ENCODE data around the gene CNN1. TPM values are rescaled to one million over a fixed set of nuclear protein-coding genes. Genes with fewer than 3 reads are reported as not detected.

The CNN1 gene
- total and polyA plus RNA-seq, 9 of the 15 experiments (the other 6 are each of a cell fraction or from before 2014, with no cell fraction given) = 0.23 to 10.6 (median 5.2) TPM

DNA sequence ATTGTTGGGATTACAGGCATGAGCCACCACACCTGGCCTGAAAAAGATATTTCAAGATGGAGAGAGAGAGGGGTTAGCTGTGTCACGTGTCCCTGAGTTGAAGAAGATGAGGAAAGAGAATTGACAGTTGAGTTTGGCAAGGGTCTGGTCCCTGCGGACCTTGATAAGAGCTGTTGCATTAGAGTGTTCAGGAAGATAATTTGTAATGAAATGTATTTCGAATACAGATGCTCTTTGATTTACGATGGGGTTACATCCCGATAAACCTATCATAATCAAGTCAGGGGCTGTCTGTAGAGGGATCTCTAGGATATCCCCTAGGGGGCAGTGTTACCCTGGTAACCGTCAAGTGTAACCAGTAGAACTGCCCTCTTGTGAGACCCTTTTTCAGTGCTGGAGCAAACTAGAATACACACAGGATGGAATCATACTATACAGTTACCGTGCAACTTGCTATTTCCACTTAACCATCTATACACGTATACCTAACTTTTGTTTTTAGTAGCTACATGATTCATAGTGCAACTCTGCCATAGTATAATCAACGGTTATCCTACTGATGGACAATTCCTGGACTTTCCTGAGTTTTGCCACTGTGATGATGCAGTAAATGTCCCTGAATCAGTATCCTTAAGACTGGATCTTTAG, 21.9 kb downstream of the CNN1 start (continued):
- peak; percentile 97 for TF ChIP-seq ARID1B (IDR thresholded peaks at IDR 0.05)
- peak; percentile 86 for TF ChIP-seq POLR2AphosphoS5 (IDR thresholded peaks at IDR 0.05; ENCODE audit: control insufficient read depth, insufficient read depth, low read depth, low read length)
- TF ChIP-seq TRIM24 (IDR thresholded peaks at IDR 0.05) = peak; percentile 81 to 91
- TF ChIP-seq, protein P1, sequence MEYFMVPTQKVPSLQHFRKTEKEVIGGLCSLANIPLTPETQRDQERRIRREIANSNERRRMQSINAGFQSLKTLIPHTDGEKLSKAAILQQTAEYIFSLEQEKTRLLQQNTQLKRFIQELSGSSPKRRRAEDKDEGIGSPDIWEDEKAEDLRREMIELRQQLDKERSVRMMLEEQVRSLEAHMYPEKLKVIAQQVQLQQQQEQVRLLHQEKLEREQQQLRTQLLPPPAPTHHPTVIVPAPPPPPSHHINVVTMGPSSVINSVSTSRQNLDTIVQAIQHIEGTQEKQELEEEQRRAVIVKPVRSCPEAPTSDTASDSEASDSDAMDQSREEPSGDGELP (CRISPR knock-in tag; IDR thresholded peaks at IDR 0.05; ENCODE audit: borderline replicate concordance) = 0 out of 2 replicates have a peak, but pooled peaks have one; percentile 43
- TF ChIP-seq ZNF431 (CRISPR knock-in tag; IDR thresholded peaks at IDR 0.05) = no peak; the same call in 1 of the 2 replicates
- 0 out of 2 replicates have a peak, but pooled peaks have one; percentile 41 for TF ChIP-seq ETV5 (CRISPR knock-in tag; IDR thresholded peaks at IDR 0.05; ENCODE audit: low read depth)
- peak in 1 of 2 experiments; percentile 16; a peak in 2 of 4 replicates for TF ChIP-seq TEAD1 (CRISPR knock-in tag; IDR thresholded peaks at IDR 0.05)
- TF ChIP-seq, protein P2, sequence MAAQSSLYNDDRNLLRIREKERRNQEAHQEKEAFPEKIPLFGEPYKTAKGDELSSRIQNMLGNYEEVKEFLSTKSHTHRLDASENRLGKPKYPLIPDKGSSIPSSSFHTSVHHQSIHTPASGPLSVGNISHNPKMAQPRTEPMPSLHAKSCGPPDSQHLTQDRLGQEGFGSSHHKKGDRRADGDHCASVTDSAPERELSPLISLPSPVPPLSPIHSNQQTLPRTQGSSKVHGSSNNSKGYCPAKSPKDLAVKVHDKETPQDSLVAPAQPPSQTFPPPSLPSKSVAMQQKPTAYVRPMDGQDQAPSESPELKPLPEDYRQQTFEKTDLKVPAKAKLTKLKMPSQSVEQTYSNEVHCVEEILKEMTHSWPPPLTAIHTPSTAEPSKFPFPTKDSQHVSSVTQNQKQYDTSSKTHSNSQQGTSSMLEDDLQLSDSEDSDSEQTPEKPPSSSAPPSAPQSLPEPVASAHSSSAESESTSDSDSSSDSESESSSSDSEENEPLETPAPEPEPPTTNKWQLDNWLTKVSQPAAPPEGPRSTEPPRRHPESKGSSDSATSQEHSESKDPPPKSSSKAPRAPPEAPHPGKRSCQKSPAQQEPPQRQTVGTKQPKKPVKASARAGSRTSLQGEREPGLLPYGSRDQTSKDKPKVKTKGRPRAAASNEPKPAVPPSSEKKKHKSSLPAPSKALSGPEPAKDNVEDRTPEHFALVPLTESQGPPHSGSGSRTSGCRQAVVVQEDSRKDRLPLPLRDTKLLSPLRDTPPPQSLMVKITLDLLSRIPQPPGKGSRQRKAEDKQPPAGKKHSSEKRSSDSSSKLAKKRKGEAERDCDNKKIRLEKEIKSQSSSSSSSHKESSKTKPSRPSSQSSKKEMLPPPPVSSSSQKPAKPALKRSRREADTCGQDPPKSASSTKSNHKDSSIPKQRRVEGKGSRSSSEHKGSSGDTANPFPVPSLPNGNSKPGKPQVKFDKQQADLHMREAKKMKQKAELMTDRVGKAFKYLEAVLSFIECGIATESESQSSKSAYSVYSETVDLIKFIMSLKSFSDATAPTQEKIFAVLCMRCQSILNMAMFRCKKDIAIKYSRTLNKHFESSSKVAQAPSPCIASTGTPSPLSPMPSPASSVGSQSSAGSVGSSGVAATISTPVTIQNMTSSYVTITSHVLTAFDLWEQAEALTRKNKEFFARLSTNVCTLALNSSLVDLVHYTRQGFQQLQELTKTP (IDR thresholded peaks at IDR 0.05; ENCODE audit: low read depth in 1 of 2, partially characterized antibody in 2 of 2) = peak in 1 of 2 experiments; percentile 50
- TF ChIP-seq RUNX1 (IDR thresholded peaks at IDR 0.05; ENCODE audit: low read depth) = no peak
- no peak for TF ChIP-seq PHB2 (IDR thresholded peaks at IDR 0.05; ENCODE audit: low read depth)
- TF ChIP-seq, protein P3, sequence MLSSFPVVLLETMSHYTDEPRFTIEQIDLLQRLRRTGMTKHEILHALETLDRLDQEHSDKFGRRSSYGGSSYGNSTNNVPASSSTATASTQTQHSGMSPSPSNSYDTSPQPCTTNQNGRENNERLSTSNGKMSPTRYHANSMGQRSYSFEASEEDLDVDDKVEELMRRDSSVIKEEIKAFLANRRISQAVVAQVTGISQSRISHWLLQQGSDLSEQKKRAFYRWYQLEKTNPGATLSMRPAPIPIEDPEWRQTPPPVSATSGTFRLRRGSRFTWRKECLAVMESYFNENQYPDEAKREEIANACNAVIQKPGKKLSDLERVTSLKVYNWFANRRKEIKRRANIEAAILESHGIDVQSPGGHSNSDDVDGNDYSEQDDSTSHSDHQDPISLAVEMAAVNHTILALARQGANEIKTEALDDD (IDR thresholded peaks at IDR 0.05) = peak; percentile 84
- peak; percentile 97 for TF ChIP-seq ADNP (tag; IDR thresholded peaks at IDR 0.05)
- TF ChIP-seq, protein P4, sequence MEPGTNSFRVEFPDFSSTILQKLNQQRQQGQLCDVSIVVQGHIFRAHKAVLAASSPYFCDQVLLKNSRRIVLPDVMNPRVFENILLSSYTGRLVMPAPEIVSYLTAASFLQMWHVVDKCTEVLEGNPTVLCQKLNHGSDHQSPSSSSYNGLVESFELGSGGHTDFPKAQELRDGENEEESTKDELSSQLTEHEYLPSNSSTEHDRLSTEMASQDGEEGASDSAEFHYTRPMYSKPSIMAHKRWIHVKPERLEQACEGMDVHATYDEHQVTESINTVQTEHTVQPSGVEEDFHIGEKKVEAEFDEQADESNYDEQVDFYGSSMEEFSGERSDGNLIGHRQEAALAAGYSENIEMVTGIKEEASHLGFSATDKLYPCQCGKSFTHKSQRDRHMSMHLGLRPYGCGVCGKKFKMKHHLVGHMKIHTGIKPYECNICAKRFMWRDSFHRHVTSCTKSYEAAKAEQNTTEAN (CRISPR knock-in tag; IDR thresholded peaks at IDR 0.05) = 0 out of 2 replicates have a peak, but pooled peaks have one; percentile 42
- TF ChIP-seq DMBX1 (CRISPR knock-in tag; IDR thresholded peaks at IDR 0.05; ENCODE audit: borderline replicate concordance) = peak; percentile 61; the same call in 1 of the 2 replicates
- TF ChIP-seq, protein P5, sequence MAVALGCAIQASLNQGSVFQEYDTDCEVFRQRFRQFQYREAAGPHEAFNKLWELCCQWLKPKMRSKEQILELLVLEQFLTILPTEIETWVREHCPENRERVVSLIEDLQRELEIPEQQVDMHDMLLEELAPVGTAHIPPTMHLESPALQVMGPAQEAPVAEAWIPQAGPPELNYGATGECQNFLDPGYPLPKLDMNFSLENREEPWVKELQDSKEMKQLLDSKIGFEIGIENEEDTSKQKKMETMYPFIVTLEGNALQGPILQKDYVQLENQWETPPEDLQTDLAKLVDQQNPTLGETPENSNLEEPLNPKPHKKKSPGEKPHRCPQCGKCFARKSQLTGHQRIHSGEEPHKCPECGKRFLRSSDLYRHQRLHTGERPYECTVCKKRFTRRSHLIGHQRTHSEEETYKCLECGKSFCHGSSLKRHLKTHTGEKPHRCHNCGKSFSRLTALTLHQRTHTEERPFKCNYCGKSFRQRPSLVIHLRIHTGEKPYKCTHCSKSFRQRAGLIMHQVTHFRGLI (CRISPR knock-in tag; IDR thresholded peaks at IDR 0.05) = no peak
- TF ChIP-seq TEAD4 (IDR thresholded peaks at IDR 0.05; ENCODE audit: low read length) = peak; percentile 96
- no peak for TF ChIP-seq TEAD4 (CRISPR knock-in tag; IDR thresholded peaks at IDR 0.05; ENCODE audit: borderline replicate concordance)
- peak; percentile 27 to 86; a peak in 3 of 4 replicates for TF ChIP-seq TBL1XR1 (IDR thresholded peaks at IDR 0.05; ENCODE audit: low read length in 2 of 2)
